Lower leg skin (tissue), 4 donors: Measurements from ENCODE around the gene UMAD1. TPM values are rescaled to one million over a fixed set of nuclear protein-coding genes. Genes with fewer than 3 reads are reported as not detected.

Experiments used
- DNase-seq, 2 donors: peaks; one replicate each; pipeline ENCODE4 v3.0.0-alpha.2; 2019; ENCODE audit warnings: low spot score in 2 of 2
- H3K4me3 ChIP-seq: fragments of 200-600 bp; sonication (generic); 2 replicates; pipeline ENCODE4 v1.5.1; 2017; ENCODE audit warnings: mild to moderate bottlenecking, low read depth; ENCODE audit not compliant: poor library complexity, severe bottlenecking
- CTCF ChIP-seq, 3 donors: fragments of 450-650 bp; IDR thresholded peaks; one replicate each; pipeline ENCODE4 v1.5.1; 2016; ENCODE audit warnings: antibody characterized with exemption in 3 of 3, mild to moderate bottlenecking in 3 of 3, moderate library complexity in 2 of 3
- POLR2A ChIP-seq, 2 donors: fragments of 450-650 bp; IDR thresholded peaks; one replicate each; pipeline ENCODE4 v1.6.1; 2016 to 2017; ENCODE audit warnings: antibody characterized with exemption in 2 of 2, mild to moderate bottlenecking in 1 of 2, moderate library complexity in 1 of 2
- WGBS, 2 donors: methylation state at CpG; one replicate each; pipeline ENCODE4 v1.1.5; 2018; 5-methylcytosine and 5-hydroxymethylcytosine counted together
- intact Hi-C: fragments of 100-400 bp; cut with DNase I; formaldehyde crosslinking; loops from one replicate; pipeline ENCODE4 v1.15.0; 2023; ENCODE audit warnings: low total_unique reads
- total RNA-seq, 4 donors: library from RNA; depleted of rRNA; stranded (reverse); fragments of >200 nt; gene quantifications; one replicate each; pipeline ENCODE4 v1.1.0, GENCODE V29; 2016

UMAD1 gene
- total RNA-seq, 4 donors from 2014 or later: 12.3 to 26.1 (median 13.2) TPM

GRCh38 chr7:7761974-7762779 lies 121.6 kb downstream of the UMAD1 start:
- intact Hi-C loops: no loop called here
- WGBS, 2 donors: 3 to 5% methylated on average over 9 of the region's 9 CpGs
- no peak for DNase-seq

GRCh38 chr7:7764520-7765396 lies 124.2 kb downstream of the UMAD1 start:
- no peak for DNase-seq
- intact Hi-C loops: no loop called here
- 67 to 73% methylated on average over 3 of the region's 3 CpGs for WGBS, 2 donors

More at GRCh38 chr7:7761974-7762779, 121.6 kb downstream of the UMAD1 start:
- TF ChIP-seq POLR2A (IDR thresholded peaks at IDR 0.05) (no peak), CTCF (IDR thresholded peaks at IDR 0.05) (no peak)
- peak overlapping the region; percentile 7 for H3K4me3 ChIP-seq

GRCh38 chr7:7765422-7765821 lies 124.9 kb downstream of the UMAD1 start:
- no peak for TF ChIP-seq CTCF (IDR thresholded peaks at IDR 0.05)
- TF ChIP-seq POLR2A (IDR thresholded peaks at IDR 0.05): no peak
- intact Hi-C loops: no loop called here
- no peak for DNase-seq
- no peak overlapping the region for H3K4me3 ChIP-seq

More at GRCh38 chr7:7764520-7765396, 124.2 kb downstream of the UMAD1 start:
- TF ChIP-seq POLR2A (IDR thresholded peaks at IDR 0.05) (no peak), CTCF (IDR thresholded peaks at IDR 0.05) (no peak)
- H3K4me3 ChIP-seq: no peak overlapping the region

DNA sequence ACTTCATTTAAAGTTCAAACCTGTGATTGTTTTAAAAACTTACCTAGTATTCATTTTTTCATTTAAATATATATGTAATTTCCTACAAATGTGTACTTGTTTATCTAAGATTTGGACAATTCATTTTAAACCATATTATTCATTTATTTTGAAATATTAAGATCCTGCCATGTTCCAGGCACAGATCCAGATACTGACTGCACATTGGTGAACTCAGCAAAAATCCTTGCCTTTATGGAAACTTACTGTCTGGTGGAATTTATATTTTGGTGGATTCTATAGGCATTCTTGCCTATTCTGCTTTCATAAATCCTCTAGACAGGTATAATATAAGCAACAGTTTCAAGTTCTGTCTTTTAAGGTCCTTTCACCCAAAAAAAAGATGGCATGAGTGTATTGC lies 126.1 kb downstream of the UMAD1 start:
- H3K4me3 ChIP-seq: no peak overlapping the region
- no peak for TF ChIP-seq CTCF (IDR thresholded peaks at IDR 0.05)
- no peak for TF ChIP-seq POLR2A (IDR thresholded peaks at IDR 0.05)
- no peak for DNase-seq
- intact Hi-C loops: no loop called here

GRCh38 chr7:7768977-7769709 lies 128.6 kb downstream of the UMAD1 start:
- intact Hi-C loops: no loop called here
- no peak for DNase-seq
- no peak overlapping the region for H3K4me3 ChIP-seq
- TF ChIP-seq CTCF (IDR thresholded peaks at IDR 0.05) (no peak), POLR2A (IDR thresholded peaks at IDR 0.05) (no peak)
- WGBS, 2 donors: 90 to 91% methylated on average over 5 of the region's 5 CpGs
